ENCODE results near the gene LGI1.

The LGI1 gene

DNA sequence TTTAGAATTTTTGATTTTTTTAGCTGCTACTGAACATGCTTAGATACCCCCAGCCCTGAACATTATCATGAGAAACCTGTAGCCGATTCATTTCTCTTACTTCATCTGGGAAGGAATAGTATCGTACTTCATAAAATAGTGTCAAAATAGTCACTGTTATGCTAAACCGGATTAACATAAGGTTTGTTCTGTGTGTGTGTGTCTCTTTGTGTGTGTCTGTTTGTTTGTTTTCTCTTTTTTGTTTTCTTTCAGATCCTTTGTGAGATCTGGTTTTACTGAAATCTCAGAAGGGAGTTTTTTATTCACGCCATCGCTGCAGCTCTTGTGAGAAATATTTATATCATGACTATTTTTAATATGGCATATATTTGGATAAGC, 761 bp downstream of the LGI1 start:
- H3K9ac ChIP-seq (ENCODE audit: low read depth, low read length, poor library complexity, severe bottlenecking): no peak overlapping the region
- H3K4me2 ChIP-seq (ENCODE audit: low read depth, low read length, poor library complexity, severe bottlenecking): no peak overlapping the region
- H3K4me3 ChIP-seq (ENCODE audit: low read length, poor library complexity, severe bottlenecking): no peak overlapping the region
- H2AFZ ChIP-seq (ENCODE audit: low read length): no peak overlapping the region
- H3K9me3 ChIP-seq (ENCODE audit: insufficient read depth, low read depth, low read length): no peaks in the 10 kb centered on the region
- no peaks in the 10 kb centered on the region for H3F3A ChIP-seq (ENCODE audit: low read depth)
- H3K9me2 ChIP-seq (replicated peaks; ENCODE audit: low read depth, low read length): no peaks in the 10 kb centered on the region
- H4K20me1 ChIP-seq (ENCODE audit: insufficient read depth, low read length, poor library complexity, severe bottlenecking): no peaks in the 10 kb centered on the region
- peaks cover 4% of the 10 kb centered on the region for H3K27me3 ChIP-seq (ENCODE audit: insufficient read depth, low read length, poor library complexity, severe bottlenecking)
- no peaks in the 10 kb centered on the region for H3K36me3 ChIP-seq (ENCODE audit: insufficient read depth, low read length)
- TF ChIP-seq, protein P1, sequence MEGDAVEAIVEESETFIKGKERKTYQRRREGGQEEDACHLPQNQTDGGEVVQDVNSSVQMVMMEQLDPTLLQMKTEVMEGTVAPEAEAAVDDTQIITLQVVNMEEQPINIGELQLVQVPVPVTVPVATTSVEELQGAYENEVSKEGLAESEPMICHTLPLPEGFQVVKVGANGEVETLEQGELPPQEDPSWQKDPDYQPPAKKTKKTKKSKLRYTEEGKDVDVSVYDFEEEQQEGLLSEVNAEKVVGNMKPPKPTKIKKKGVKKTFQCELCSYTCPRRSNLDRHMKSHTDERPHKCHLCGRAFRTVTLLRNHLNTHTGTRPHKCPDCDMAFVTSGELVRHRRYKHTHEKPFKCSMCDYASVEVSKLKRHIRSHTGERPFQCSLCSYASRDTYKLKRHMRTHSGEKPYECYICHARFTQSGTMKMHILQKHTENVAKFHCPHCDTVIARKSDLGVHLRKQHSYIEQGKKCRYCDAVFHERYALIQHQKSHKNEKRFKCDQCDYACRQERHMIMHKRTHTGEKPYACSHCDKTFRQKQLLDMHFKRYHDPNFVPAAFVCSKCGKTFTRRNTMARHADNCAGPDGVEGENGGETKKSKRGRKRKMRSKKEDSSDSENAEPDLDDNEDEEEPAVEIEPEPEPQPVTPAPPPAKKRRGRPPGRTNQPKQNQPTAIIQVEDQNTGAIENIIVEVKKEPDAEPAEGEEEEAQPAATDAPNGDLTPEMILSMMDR (conservative IDR thresholded peaks at IDR 0.05; ENCODE audit: low read length): no peak
- no peak for TF ChIP-seq EZH2phosphoT487 (IDR thresholded peaks at IDR 0.05; ENCODE audit: borderline replicate concordance)
- no peaks in the 10 kb centered on the region for H3K4me1 ChIP-seq (ENCODE audit: insufficient read depth, low read length, poor library complexity, severe bottlenecking)
- no peaks in the 10 kb centered on the region for H3K79me2 ChIP-seq (ENCODE audit: insufficient read depth, low read length)

DNA sequence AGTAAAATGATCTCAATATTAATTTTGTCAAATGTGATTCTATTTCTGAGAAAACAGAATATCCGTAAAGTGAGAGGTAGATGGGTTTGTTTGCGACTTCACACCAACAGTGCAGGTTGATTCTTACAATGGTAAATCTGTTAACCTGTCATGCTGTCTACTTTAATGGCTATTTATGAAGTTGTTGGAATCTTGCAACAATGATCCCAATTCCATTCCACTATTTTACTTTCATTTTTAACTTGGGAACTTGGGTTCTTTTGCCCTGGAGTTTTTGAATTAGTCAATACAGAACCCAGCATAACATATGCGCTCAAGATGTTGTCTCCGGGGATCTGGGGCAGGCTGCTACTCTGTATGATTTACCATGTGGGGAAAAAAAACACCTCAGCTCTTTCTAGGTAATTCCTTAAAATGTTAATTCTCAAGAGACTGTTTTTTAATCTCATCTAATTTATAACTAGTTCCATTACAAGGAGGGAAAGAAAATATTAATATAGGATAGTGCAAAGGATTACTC, 1.2 kb downstream of the LGI1 start:
- Histone ChIP-seq H3K9me2 (replicated peaks; ENCODE audit: low read depth, low read length) (no peaks in the 10 kb centered on the region), H3K4me3 (ENCODE audit: low read length, poor library complexity, severe bottlenecking) (no peak overlapping the region), H2AFZ (ENCODE audit: low read length) (no peak overlapping the region), H4K20me1 (ENCODE audit: insufficient read depth, low read length, poor library complexity, severe bottlenecking) (no peaks in the 10 kb centered on the region), H3K9ac (ENCODE audit: low read depth, low read length, poor library complexity, severe bottlenecking) (no peak overlapping the region), H3K9me3 (ENCODE audit: insufficient read depth, low read depth, low read length) (no peaks in the 10 kb centered on the region), H3K36me3 (ENCODE audit: insufficient read depth, low read length) (no peaks in the 10 kb centered on the region), H3K4me1 (ENCODE audit: insufficient read depth, low read length, poor library complexity, severe bottlenecking) (no peaks in the 10 kb centered on the region), H3K27me3 (ENCODE audit: insufficient read depth, low read length, poor library complexity, severe bottlenecking) (peaks cover 4% of the 10 kb centered on the region), H3K79me2 (ENCODE audit: insufficient read depth, low read length) (no peaks in the 10 kb centered on the region), H3F3A (ENCODE audit: low read depth) (no peaks in the 10 kb centered on the region), H3K4me2 (ENCODE audit: low read depth, low read length, poor library complexity, severe bottlenecking) (no peak overlapping the region)
- TF ChIP-seq EZH2phosphoT487 (IDR thresholded peaks at IDR 0.05; ENCODE audit: borderline replicate concordance): no peak
- TF ChIP-seq, protein P1 (conservative IDR thresholded peaks at IDR 0.05; ENCODE audit: low read length): no peak

DNA sequence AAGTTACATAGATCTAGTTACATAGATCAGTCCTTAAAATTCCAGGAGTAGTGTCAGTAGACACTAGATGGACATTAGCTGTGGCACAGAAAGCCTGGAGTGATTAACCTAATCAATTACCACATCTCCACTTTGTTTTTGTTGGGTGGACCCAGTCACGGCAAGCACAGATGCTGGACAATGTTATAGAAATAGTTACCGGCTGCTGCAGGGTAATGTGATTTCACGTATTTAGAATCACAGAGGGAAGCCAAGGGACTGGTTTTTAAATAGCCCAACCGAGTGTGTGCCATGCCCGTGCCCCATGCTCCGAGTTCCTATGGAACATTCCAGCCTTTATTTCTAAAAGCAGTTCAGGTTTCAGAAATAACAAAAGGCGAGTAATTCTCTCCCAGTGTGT, 2.8 kb downstream of the LGI1 start:
- Histone ChIP-seq H3K4me3 (ENCODE audit: low read length, poor library complexity, severe bottlenecking) (no peak overlapping the region), H3K27me3 (ENCODE audit: insufficient read depth, low read length, poor library complexity, severe bottlenecking) (peaks cover 4% of the 10 kb centered on the region), H3K9me3 (ENCODE audit: insufficient read depth, low read depth, low read length) (no peaks in the 10 kb centered on the region), H3K36me3 (ENCODE audit: insufficient read depth, low read length) (no peaks in the 10 kb centered on the region), H4K20me1 (ENCODE audit: insufficient read depth, low read length, poor library complexity, severe bottlenecking) (no peaks in the 10 kb centered on the region), H3K9me2 (replicated peaks; ENCODE audit: low read depth, low read length) (no peaks in the 10 kb centered on the region), H3K79me2 (ENCODE audit: insufficient read depth, low read length) (no peaks in the 10 kb centered on the region), H3F3A (ENCODE audit: low read depth) (no peaks in the 10 kb centered on the region), H3K4me1 (ENCODE audit: insufficient read depth, low read length, poor library complexity, severe bottlenecking) (no peaks in the 10 kb centered on the region), H3K9ac (ENCODE audit: low read depth, low read length, poor library complexity, severe bottlenecking) (no peak overlapping the region), H2AFZ (ENCODE audit: low read length) (no peak overlapping the region), H3K4me2 (ENCODE audit: low read depth, low read length, poor library complexity, severe bottlenecking) (no peak overlapping the region)
- TF ChIP-seq EZH2phosphoT487 (IDR thresholded peaks at IDR 0.05; ENCODE audit: borderline replicate concordance): no peak
- TF ChIP-seq, protein P1 (conservative IDR thresholded peaks at IDR 0.05; ENCODE audit: low read length): no peak
